Endothelial cell (in vitro differentiated cells): ENCODE data around the gene DENND6B. TPM values are rescaled to one million over a fixed set of nuclear protein-coding genes. Genes with fewer than 3 reads are reported as not detected.
"Not testable (repeated sequence)": the region's sequence is repeated elsewhere in the genome, so short reads cannot be mapped to it uniquely, and the experiment has no call there.

Experiments used
- DNase-seq: peaks from one replicate; pipeline ENCODE4 v3.0.0; 2021; ENCODE audit warnings: low spot score
- H3K27ac Mint-ChIP-seq: one replicate; pipeline ENCODE4 v1.8.0; 2021; ENCODE audit warnings: mixed read lengths, inconsistent platforms; ENCODE audit not compliant: unreplicated experiment
- H3K27me3 Mint-ChIP-seq: one replicate; pipeline ENCODE4 v1.8.0; 2021; ENCODE audit warnings: mild to moderate bottlenecking, moderate library complexity, mixed read lengths, inconsistent platforms; ENCODE audit not compliant: unreplicated experiment
- H3K36me3 Mint-ChIP-seq: one replicate; pipeline ENCODE4 v1.8.0; 2021; ENCODE audit warnings: mild to moderate bottlenecking, low read depth, mixed read lengths, inconsistent platforms; ENCODE audit not compliant: unreplicated experiment
- H3K4me1 Mint-ChIP-seq: one replicate; pipeline ENCODE4 v1.8.0; 2021; ENCODE audit warnings: mild to moderate bottlenecking, mixed read lengths, inconsistent platforms; ENCODE audit not compliant: unreplicated experiment
- H3K4me3 Mint-ChIP-seq: one replicate; pipeline ENCODE4 v1.8.0; 2021; ENCODE audit warnings: mild to moderate bottlenecking, mixed read lengths, inconsistent platforms; ENCODE audit not compliant: unreplicated experiment
- H3K9me3 Mint-ChIP-seq: one replicate; pipeline ENCODE4 v1.8.0; 2021; ENCODE audit warnings: mixed read lengths, inconsistent platforms; ENCODE audit not compliant: unreplicated experiment
- total RNA-seq: library from RNA; stranded (reverse); fragmentation: NEBNext Ultra II Directional; extraction: Animal tissue kit (Norgen Biotek cat#: 25700); gene quantifications from one replicate; pipeline ENCODE4 v1.2.1, GENCODE V29; 2021; ENCODE audit not compliant: unreplicated experiment
- TF ChIP-seq, protein P1 (sequence below): fragments of 200-600 bp; sonication (generic); IDR thresholded peaks from one replicate; pipeline ENCODE4 v1.5.0; 2021; ENCODE audit warnings: antibody characterized with exemption; ENCODE audit not compliant: unreplicated experiment

Gene DENND6B
- total RNA-seq, 1 donor from 2014 or later: 3.6 TPM

DNA sequence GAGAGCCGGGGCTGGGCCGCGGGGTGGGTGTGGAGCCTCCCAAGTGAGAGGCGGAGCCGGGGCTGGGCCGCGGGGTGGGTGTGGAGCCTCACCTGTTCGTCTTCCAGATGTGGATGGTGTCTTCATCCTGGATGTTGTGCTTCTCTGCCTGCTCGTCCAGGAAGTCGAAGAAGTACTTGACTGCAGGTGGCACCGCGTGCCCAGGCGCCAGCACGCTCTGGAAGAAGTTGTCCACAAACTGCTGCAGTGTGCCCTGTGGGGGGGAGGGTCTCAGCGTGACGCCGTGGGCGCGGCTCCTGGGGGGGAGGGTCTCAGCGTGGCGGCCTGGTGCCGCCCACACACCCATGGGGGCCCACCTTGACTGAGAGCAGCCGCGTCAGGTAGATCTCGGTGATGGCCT, 49.1 kb downstream of the DENND6B start:
- no peak for DNase-seq
- Mint-ChIP-seq H3K27me3 (peaks cover 9% of the 10 kb centered on the region), H3K27ac (no peak overlapping the region), H3K4me3 (no peak overlapping the region), H3K36me3 (peaks cover 4% of the 10 kb centered on the region), H3K9me3 (no peaks in the 10 kb centered on the region), H3K4me1 (no peaks in the 10 kb centered on the region)
- TF ChIP-seq, protein P1, sequence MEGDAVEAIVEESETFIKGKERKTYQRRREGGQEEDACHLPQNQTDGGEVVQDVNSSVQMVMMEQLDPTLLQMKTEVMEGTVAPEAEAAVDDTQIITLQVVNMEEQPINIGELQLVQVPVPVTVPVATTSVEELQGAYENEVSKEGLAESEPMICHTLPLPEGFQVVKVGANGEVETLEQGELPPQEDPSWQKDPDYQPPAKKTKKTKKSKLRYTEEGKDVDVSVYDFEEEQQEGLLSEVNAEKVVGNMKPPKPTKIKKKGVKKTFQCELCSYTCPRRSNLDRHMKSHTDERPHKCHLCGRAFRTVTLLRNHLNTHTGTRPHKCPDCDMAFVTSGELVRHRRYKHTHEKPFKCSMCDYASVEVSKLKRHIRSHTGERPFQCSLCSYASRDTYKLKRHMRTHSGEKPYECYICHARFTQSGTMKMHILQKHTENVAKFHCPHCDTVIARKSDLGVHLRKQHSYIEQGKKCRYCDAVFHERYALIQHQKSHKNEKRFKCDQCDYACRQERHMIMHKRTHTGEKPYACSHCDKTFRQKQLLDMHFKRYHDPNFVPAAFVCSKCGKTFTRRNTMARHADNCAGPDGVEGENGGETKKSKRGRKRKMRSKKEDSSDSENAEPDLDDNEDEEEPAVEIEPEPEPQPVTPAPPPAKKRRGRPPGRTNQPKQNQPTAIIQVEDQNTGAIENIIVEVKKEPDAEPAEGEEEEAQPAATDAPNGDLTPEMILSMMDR: no peak

DNA sequence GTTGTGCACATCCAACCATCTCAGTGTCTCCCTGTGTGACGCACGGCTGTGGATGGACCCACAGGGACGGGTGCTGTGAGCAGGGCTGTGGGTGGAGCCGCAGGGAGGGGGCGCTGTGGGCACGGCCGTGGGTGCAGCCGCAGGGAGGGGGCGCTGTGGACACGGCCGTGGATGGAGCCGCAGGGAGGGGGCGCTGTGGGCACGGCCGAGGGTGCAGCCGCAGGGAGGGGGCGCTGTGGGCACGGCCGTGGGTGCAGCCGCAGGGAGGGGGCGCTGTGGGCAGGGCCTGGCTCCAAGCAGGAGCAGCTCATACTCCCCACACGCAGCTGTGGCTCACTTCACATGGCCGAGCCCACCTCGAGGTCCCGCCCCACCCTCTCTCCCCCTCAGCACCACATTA, 50.7 kb downstream of the DENND6B start:
- DNase-seq: peak; percentile 52
- Mint-ChIP-seq H3K27me3 (peaks cover 9% of the 10 kb centered on the region), H3K9me3 (no peaks in the 10 kb centered on the region), H3K27ac (no peak overlapping the region), H3K36me3 (peaks cover 4% of the 10 kb centered on the region), H3K4me1 (no peaks in the 10 kb centered on the region), H3K4me3 (no peak overlapping the region)
- TF ChIP-seq, protein P1: peak; percentile 85

DNA sequence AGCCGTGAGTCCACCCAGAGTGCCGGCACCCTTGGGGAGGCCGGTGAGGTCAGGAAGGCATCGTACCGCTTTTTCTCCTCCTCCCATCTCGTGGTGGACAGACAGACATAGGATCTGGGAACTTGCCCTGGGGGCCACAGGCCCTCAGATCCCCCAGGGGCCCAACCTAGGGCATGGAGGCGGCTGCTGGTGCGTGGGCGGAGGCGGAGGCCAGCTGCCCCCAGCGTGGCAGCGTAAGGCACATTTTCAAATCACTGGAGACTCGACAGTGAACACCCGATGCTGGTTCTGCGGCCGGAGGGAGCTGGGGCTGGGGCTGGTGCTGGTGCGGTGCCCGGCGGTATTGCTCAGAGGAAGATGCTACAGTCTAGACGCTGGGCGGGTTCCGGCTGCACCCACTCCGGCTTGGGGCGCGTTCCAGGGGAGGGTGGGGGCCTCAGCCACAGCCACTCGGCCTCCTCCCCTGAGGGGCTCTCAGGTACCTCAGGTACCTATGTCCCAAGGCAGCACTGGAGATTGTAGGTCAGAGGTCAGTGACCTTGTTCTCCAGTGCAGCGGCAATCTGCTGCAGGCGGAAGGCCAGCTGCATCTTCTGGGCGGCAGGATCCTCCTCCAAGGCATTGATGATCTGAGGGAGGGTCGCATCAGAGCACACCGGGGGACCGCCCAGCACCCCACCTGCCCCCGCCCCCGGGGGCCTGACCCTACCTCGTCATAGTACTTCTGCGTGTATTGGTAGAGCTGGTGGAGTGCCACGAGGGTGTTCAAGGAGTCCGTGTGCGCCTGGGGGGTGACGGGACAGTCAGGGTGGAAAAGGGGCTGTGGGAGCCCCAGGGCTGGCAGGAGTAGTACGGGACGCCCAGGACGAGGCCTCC, 51.4 kb downstream of the DENND6B start:
- peaks cover 4% of the 10 kb centered on the region for H3K36me3 Mint-ChIP-seq

DNA sequence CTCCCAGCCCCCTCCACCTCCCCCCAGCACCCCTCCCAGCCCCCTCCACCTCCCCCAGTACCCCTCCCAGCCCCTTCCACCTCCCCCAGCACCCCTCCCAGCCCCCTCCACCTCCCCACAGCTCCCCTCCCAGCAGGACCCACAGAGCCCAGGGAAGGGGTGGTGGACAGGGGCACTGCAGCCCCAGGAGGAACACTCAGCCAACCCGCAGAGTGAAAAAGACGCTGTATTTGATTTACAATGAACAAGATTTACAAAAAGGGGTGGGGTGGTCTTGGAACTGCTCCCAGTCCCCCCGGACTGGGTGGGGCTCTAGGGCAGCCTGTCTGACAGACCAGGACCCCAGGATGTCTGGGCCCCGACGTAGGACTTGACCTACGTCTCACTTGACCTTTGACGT, 52.0 kb downstream of the DENND6B start:
- Mint-ChIP-seq H3K9me3 (no peaks in the 10 kb centered on the region), H3K27me3 (peaks cover 9% of the 10 kb centered on the region), H3K36me3 (peaks cover 4% of the 10 kb centered on the region), H3K27ac (no peak overlapping the region), H3K4me3 (no peak overlapping the region), H3K4me1 (no peaks in the 10 kb centered on the region)
- TF ChIP-seq, protein P1: no peak
- no peak for DNase-seq

More for the DNA sequence above, 51.4 kb downstream of the DENND6B start:
- Mint-ChIP-seq H3K4me1 (no peaks in the 10 kb centered on the region), H3K4me3 (no peak overlapping the region), H3K9me3 (no peaks in the 10 kb centered on the region), H3K27me3 (peaks cover 9% of the 10 kb centered on the region), H3K27ac (no peak overlapping the region)
- TF ChIP-seq, protein P1: no peak
- no peak for DNase-seq

GRCh38 chr22:50274311-50274710, 52.5 kb downstream of the DENND6B start:
- H3K4me3 Mint-ChIP-seq: no peak overlapping the region
- no peaks in the 10 kb centered on the region for H3K4me1 Mint-ChIP-seq
- no peak for DNase-seq
- TF ChIP-seq, protein P1: no peak
- H3K36me3 Mint-ChIP-seq: peaks cover 4% of the 10 kb centered on the region
- H3K27me3 Mint-ChIP-seq: peaks cover 11% of the 10 kb centered on the region
- no peak overlapping the region for H3K27ac Mint-ChIP-seq
- H3K9me3 Mint-ChIP-seq: no peaks in the 10 kb centered on the region

DNA sequence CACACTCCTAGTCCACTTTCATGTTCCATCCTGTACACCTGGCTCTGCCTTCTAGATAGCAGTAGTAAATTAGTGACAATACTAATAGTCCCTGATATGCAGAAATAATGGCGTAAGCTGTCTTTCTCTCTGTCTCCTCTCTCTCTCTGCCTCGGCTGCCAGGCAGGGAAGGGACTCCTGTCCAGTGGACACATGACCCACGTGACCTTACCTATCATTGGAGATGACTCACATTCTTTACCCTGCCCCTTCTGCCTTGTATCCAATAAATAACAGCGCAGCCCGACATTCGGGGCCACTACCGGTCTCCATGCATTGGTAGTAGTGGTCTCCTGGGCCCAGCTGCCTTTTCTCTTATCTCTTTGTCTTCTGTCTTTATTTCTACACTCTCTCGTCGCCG, 53.0 kb downstream of the DENND6B start:
- H3K27ac Mint-ChIP-seq, H3K36me3 Mint-ChIP-seq, H3K4me1 Mint-ChIP-seq, DNase-seq, H3K9me3 Mint-ChIP-seq, H3K4me3 Mint-ChIP-seq: not testable (repeated sequence)
- peaks cover 11% of the 10 kb centered on the region for H3K27me3 Mint-ChIP-seq

DNA sequence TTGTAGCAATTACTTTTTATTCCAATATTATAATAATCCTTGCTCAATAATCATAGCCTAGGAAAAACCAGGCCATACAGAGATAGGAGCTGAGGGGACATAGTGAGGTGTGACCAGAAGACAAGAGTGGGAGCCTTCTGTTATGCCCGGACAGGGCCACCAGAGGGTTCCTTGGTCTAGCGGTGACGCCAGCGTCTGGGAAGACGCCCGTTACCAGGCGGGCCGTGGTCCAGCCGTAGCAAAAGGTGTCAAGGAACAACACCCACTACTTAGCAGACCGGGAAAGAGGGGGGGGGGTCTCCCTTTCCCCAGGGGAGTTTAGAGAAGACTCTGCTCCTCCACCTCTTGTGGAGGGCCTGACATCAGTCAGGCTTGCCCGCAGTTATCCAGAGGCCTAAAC, 53.5 kb downstream of the DENND6B start:
- H3K4me1 Mint-ChIP-seq, H3K36me3 Mint-ChIP-seq, DNase-seq, H3K9me3 Mint-ChIP-seq, H3K4me3 Mint-ChIP-seq, H3K27ac Mint-ChIP-seq: not testable (repeated sequence)
- H3K27me3 Mint-ChIP-seq: peaks cover 11% of the 10 kb centered on the region
